H1 (cell line): ENCODE measurements around the gene POLR2H. TPM values are rescaled to one million over a fixed set of nuclear protein-coding genes. Genes with fewer than 3 reads are reported as not detected.

Source experiments
- TAF7 ChIP-seq: optimal IDR thresholded peaks from 2 replicates; pipeline ENCODE3; 2011; ENCODE audit warnings: low read depth, mild to moderate bottlenecking, inconsistent platforms, low read length, moderate library complexity, borderline replicate concordance
- polyA plus RNA-seq, 7 experiments: library from polyadenylated mRNA; depleted of rRNA in 3 of 7; stranded (reverse) in 5 of 7; unstranded in 2 of 7; fragments of >200 nt in 5 of 7; fragments of 200-250 nt in 2 of 7; gene quantifications; 1 replicate in 5 of 7; 2 replicates in 1 of 7; 4 replicates in 1 of 7; pipeline versions ENCODE4 v1.2.1 to v1.2.3, GENCODE V29; 2011 to 2013; ENCODE audit warnings: missing spikeins in 2 of 7, mixed read lengths in 2 of 7
- total RNA-seq: library from RNA; stranded (reverse); fragmentation: NEBNext Ultra II Directional; extraction: Animal tissue kit (Norgen Biotek cat#: 25700); gene quantifications from 2 replicates; pipeline ENCODE4 v1.2.1, GENCODE V29; 2021

POLR2H gene
- total and polyA plus RNA-seq, 2 of the 8 experiments (the other 6 are each of a cell fraction or from before 2014, with no cell fraction given) = 113 to 335 TPM

- TF ChIP-seq TAF7 = no peak
- TF ChIP-seq, all 59 proteins: peak for 0
These were observed 43.8 kb downstream of the POLR2H start (continued) for GRCh38 chr3:184405075-184406030.
